GM10266 (cell line): ENCODE measurements around the gene TLR5.

Source experiments
- DNase-seq: peaks from one replicate; pipeline ENCODE4 v3.0.0; 2012; ENCODE audit errors: extremely low spot score
- CTCF ChIP-seq: IDR thresholded peaks from 2 replicates; pipeline ENCODE4 v1.5.1; 2012; ENCODE audit warnings: mild to moderate bottlenecking, low read depth; ENCODE audit not compliant: control insufficient read depth, insufficient read depth; ENCODE audit errors: missing control alignments

TLR5 gene

GRCh38 chr1:223095870-223096269 lies 47.2 kb downstream of the TLR5 start:
- DNase-seq = no peak
- no peak for TF ChIP-seq CTCF

- no peak for DNase-seq
- no peak for TF ChIP-seq CTCF
Observed at GRCh38 chr1:223091896-223092295, 51.2 kb downstream of the TLR5 start.

- TF ChIP-seq CTCF = no peak
- DNase-seq = no peak
Observed at GRCh38 chr1:223089250-223089649, 53.8 kb downstream of the TLR5 start.

- TF ChIP-seq CTCF = no peak
- DNase-seq = no peak
Observed at GRCh38 chr1:223088713-223089240, 54.3 kb downstream of the TLR5 start.

GRCh38 chr1:223087291-223088255 lies 55.5 kb downstream of the TLR5 start:
- TF ChIP-seq CTCF = no peak
- DNase-seq = no peak

GRCh38 chr1:223084464-223084866 lies 58.6 kb downstream of the TLR5 start:
- TF ChIP-seq CTCF = no peak
- no peak for DNase-seq

GRCh38 chr1:223083831-223084230 lies 59.2 kb downstream of the TLR5 start:
- DNase-seq = no peak
- TF ChIP-seq CTCF = no peak
